ENCODE measurements around the gene AKR1C8. TPM values are rescaled to one million over a fixed set of nuclear protein-coding genes. Genes with fewer than 3 reads are reported as not detected.

Gene AKR1C8
- total RNA-seq, 1 experiment from 2014 or later: not detected

DNA sequence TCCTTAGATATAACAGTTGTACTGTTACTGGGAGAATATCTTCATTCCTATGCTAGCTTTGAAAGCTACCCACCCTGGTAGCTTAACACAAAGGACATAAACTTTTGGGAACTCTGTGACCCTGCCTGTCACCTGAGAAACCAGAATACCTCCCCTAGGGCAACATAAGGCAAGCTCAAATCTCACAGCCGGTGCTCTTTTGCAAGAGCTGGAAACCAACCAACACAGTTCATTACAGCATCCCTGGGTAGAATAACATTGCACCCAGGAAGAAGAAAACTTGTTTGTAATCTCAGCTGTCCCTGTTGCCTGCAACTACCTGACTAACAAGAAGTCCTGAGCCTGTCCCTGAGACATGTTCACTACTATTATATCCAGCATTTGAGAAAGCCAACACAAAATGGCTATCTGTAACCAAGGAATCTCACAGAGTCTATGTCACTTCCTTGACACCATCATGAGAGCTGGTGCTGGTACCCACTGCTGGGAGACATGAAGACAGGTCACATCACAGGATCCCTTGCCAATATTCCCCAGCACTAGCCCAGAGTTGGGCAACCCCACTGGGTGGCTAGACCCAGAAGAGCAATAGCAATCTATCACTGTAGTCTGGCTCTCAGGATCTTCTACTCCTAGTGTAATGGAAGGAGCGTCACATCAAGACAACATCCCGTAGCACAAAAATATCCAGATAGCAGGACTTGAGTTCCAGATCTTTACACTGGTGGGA, 59.5 kb downstream of the AKR1C8 start:
- no peaks in the 10 kb centered on the region for H3K9me3 ChIP-seq (ENCODE audit: control insufficient read depth in 1 of 2, insufficient read depth in 1 of 2, low read depth in 1 of 2, low read length in 2 of 2)
- H3K36me3 ChIP-seq (ENCODE audit: control insufficient read depth in 1 of 2, insufficient read depth in 2 of 2, low read length in 2 of 2): no peaks in the 10 kb centered on the region
- no peaks in the 10 kb centered on the region for H3K79me2 ChIP-seq (ENCODE audit: insufficient read depth, low read length)
- intact Hi-C loops (cut with micrococcal nuclease): loop anchor here (5.0 kb wide), 1 partner anchor 47 kb away; no protein-coding TSS in a partner anchor
- RAD21 ChIA-PET (ENCODE audit: low non-redundant PET in 1 of 2, low total read pairs in 2 of 2, uncharacterized antibody in 2 of 2, unreplicated experiment in 2 of 2): no interaction called here
- no peaks in the 10 kb centered on the region for H3K9me2 ChIP-seq (ENCODE audit: insufficient read depth)
- ATAC-seq (no peak), DNase-seq (ENCODE audit: low read depth, low spot score) (no peak)
- TF ChIP-seq SIN3A (IDR thresholded peaks at IDR 0.05; ENCODE audit: low read depth) (no peak), CEBPB (IDR thresholded peaks at IDR 0.05; ENCODE audit: low read depth) (no peak), POLR2AphosphoS5 (IDR thresholded peaks at IDR 0.05; ENCODE audit: low read depth, low read length) (no peak), ELF1 (IDR thresholded peaks at IDR 0.05; ENCODE audit: borderline replicate concordance, low read depth) (no peak), ZNF274 (IDR thresholded peaks at IDR 0.05; ENCODE audit: low read depth, low read length) (no peak), FOSL1 (IDR thresholded peaks at IDR 0.05; ENCODE audit: low read depth) (no peak), TCF7L2 (IDR thresholded peaks at IDR 0.05; ENCODE audit: borderline replicate concordance, extremely low read depth, insufficient read depth, insufficient read length) (no peak), POLR2A (IDR thresholded peaks at IDR 0.05; ENCODE audit: borderline replicate concordance, extremely low read depth, insufficient read depth, insufficient read length) (no peak), SP1 (IDR thresholded peaks at IDR 0.05; ENCODE audit: low read depth) (no peak)
- TF ChIP-seq, protein P1, sequence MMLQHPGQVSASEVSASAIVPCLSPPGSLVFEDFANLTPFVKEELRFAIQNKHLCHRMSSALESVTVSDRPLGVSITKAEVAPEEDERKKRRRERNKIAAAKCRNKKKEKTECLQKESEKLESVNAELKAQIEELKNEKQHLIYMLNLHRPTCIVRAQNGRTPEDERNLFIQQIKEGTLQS (IDR thresholded peaks at IDR 0.05): no peak
- TF ChIP-seq, protein P2, sequence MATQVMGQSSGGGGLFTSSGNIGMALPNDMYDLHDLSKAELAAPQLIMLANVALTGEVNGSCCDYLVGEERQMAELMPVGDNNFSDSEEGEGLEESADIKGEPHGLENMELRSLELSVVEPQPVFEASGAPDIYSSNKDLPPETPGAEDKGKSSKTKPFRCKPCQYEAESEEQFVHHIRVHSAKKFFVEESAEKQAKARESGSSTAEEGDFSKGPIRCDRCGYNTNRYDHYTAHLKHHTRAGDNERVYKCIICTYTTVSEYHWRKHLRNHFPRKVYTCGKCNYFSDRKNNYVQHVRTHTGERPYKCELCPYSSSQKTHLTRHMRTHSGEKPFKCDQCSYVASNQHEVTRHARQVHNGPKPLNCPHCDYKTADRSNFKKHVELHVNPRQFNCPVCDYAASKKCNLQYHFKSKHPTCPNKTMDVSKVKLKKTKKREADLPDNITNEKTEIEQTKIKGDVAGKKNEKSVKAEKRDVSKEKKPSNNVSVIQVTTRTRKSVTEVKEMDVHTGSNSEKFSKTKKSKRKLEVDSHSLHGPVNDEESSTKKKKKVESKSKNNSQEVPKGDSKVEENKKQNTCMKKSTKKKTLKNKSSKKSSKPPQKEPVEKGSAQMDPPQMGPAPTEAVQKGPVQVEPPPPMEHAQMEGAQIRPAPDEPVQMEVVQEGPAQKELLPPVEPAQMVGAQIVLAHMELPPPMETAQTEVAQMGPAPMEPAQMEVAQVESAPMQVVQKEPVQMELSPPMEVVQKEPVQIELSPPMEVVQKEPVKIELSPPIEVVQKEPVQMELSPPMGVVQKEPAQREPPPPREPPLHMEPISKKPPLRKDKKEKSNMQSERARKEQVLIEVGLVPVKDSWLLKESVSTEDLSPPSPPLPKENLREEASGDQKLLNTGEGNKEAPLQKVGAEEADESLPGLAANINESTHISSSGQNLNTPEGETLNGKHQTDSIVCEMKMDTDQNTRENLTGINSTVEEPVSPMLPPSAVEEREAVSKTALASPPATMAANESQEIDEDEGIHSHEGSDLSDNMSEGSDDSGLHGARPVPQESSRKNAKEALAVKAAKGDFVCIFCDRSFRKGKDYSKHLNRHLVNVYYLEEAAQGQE (IDR thresholded peaks at IDR 0.05; ENCODE audit: low read depth): no peak
- CTCF ChIA-PET: no interaction called here
- H3K27me3 ChIP-seq (ENCODE audit: insufficient read depth, low read length): no peaks in the 10 kb centered on the region
- H2AFZ ChIP-seq (ENCODE audit: low read depth, low read length, poor library complexity, severe bottlenecking): no peak overlapping the region
- H3K4me3 ChIP-seq (replicated peaks in 1 of 2; ENCODE audit: low read depth in 1 of 2, low read length in 2 of 2): no peak overlapping the region
- POLR2A ChIA-PET: no interaction called here
- no peak overlapping the region for H3K27ac ChIP-seq (ENCODE audit: low read depth, low read length)
- no TSS peak for BruUV-seq (replicated peaks)
- H4K20me1 ChIP-seq (ENCODE audit: insufficient read depth): no peaks in the 10 kb centered on the region
- no peaks in the 10 kb centered on the region for H3K4me1 ChIP-seq (ENCODE audit: control insufficient read depth in 1 of 2, insufficient read depth in 2 of 2, low read length in 2 of 2)
- no peak overlapping the region for H3K9ac ChIP-seq (ENCODE audit: low read length)
- H3K4me2 ChIP-seq (ENCODE audit: low read length): no peak overlapping the region

Data from HCT116 (cell line).